Fibroblast of pulmonary artery (primary cell): ENCODE data around the gene LTBP1.
"Not testable (repeated sequence)": the region's sequence is repeated elsewhere in the genome, so short reads cannot be mapped to it uniquely, and the experiment has no call there.

ENCODE experiments used
- DNase-seq: peaks from one replicate; pipeline ENCODE4 v3.0.0-alpha.2; 2010; ENCODE audit warnings: low read depth
- H3K4me3 ChIP-seq: replicated peaks from 2 replicates; pipeline ENCODE4 v1.5.1; 2011; ENCODE audit warnings: low read depth, mild to moderate bottlenecking, control low read depth, low read length, moderate library complexity
- TF ChIP-seq, protein P1 (sequence below): IDR thresholded peaks from 2 replicates; pipeline ENCODE4 v1.5.1; 2011; ENCODE audit warnings: mild to moderate bottlenecking, control low read depth, low read length, inconsistent platforms; ENCODE audit errors: missing control alignments

LTBP1 gene

DNA sequence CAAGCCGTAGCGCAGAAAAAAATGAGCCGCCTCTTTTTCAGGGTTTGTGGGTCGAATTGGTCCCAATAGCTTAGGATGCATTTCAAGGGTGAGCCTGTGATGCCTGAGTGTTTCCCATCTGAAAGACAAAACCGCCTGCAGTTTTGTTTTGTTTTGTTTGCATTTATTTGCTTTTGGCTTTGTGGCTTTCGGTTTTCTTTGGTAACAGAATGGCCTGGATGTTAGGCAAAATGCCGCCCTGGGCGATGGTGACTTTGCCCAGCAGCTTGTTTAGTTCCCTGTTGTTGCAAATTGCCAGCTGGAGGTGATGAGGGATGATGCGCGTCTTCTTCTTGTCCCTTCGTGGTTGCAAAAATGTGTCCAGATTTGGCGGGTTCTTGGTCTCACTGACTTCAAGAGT lies 109.4 kb downstream of the LTBP1 start:
- TF ChIP-seq, protein P1, sequence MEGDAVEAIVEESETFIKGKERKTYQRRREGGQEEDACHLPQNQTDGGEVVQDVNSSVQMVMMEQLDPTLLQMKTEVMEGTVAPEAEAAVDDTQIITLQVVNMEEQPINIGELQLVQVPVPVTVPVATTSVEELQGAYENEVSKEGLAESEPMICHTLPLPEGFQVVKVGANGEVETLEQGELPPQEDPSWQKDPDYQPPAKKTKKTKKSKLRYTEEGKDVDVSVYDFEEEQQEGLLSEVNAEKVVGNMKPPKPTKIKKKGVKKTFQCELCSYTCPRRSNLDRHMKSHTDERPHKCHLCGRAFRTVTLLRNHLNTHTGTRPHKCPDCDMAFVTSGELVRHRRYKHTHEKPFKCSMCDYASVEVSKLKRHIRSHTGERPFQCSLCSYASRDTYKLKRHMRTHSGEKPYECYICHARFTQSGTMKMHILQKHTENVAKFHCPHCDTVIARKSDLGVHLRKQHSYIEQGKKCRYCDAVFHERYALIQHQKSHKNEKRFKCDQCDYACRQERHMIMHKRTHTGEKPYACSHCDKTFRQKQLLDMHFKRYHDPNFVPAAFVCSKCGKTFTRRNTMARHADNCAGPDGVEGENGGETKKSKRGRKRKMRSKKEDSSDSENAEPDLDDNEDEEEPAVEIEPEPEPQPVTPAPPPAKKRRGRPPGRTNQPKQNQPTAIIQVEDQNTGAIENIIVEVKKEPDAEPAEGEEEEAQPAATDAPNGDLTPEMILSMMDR: no peak
- no peak for DNase-seq
- no peak overlapping the region for H3K4me3 ChIP-seq

DNA sequence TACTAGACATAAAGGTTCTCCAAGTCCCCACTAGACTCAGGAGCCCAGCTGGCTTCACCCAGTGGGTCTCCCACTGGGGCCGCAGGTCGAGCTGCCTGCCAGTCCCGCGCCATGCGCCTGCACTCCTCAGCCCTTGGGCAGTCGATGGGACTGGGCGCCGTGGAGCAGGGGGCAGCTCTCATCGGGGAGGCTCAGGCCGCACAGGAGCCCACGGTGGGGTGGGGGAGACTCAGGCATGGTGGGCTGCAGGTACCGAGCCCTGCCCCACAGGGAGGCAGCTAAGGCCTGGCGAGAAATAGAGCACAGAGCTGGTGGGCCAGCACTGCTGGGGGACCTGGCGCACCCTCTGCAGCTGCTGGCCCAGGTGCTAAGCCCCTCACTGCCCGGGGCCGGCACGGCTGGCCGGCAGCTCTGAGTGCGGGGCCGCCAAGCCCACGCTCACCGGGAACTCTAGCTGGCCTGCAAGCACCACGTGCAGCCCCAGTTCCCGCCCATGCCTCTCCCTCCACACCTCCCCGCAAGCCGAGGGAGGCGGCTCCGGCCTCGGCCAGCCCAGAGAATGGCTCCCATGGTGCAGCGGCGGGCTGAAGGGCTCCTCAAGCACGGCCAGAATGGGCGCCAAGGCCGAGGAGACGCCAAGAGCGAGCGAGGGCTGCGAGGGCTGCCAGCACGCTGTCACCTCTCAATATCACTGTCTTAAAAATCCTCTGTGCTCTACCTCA lies 110.7 kb downstream of the LTBP1 start:
- H3K4me3 ChIP-seq, DNase-seq: not testable (repeated sequence)

DNA sequence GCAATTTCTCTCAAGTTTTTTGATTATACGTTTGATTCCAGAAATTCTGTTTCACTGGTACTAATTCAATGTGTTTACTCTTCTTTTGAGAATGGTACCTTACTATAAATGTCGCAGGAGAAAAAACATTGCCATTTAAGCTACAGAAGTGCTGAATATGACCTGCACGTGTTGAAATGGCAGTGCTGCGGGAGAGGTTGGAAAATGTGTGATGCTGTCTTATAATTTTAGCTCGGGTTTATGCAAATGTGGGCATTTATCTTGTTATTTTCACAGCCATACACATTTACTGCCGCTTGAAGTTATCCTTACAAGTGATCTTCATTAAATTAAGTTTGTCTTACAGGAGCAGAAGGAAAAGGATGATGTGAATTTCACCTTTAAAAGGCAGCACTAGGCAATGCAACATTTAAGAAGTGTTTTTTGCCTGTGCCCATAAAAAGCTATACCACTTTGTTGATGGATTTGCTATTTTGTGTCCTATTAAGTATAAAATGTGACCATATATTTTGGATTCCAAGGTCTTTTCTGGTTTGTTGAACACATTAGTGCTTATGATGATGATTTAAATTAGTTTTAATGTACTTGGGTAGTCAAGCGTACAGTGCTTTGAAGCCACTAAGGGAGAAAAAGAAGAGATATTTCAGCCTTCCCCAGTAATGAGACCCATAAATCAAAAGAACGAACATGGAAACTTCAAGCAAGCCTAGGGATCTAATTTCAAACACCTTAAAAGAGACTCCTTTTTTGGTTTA lies 112.1 kb downstream of the LTBP1 start:
- no peak overlapping the region for H3K4me3 ChIP-seq
- no peak for DNase-seq
- TF ChIP-seq, protein P1: no peak

DNA sequence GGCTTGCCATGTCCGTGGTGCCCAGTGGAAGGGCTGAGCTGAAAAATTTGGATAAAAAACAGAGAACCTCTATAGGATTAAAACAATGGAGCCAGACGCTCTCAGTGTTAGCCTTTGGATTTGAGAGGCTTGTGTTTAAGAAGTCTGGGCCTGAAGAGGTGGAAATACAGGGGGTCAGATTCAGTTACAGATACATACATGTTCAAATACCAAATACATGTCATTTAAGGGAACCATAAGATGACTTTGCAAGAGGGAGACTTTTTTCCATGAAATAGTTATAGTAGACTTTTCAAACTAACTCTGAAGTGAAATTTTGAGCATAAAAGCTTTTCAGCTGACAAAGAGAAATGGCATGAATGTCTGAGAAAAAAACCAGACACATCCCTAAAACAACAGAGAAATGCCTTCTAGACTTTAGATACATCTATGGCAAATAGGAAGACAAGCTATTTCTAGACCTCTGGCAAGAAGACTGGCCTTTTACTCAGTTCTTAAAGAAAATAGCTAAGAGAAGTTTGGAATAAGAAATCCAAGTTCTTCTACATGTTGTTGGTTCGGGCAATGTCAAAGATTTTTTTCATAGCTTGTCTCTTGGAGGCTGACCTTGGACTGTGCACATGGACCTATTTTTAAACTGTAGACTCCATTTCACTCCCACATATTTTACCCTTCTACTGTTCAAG lies 112.9 kb downstream of the LTBP1 start:
- TF ChIP-seq, protein P1: no peak
- peak; percentile 16 for DNase-seq
- H3K4me3 ChIP-seq: no peak overlapping the region

DNA sequence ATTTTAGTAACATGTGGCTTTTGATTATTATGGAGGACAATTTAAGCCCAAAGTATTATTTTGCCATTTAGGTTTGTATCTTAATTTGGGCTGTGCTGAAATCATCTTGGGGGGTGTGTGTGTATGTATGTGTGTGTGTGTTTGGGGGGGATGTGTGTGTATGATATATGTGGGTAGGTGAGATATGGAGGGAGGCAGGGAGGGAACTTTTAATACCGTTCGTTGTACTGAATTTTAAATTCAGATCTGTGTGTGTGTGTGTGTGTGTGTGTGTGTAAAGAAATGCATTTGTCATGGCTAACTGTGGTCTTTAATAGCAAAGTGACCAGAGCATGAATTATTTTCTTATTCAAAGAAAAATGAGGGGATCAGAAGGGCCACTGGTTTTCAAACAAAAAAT lies 113.7 kb downstream of the LTBP1 start:
- TF ChIP-seq, protein P1: no peak
- H3K4me3 ChIP-seq: no peak overlapping the region
- DNase-seq: no peak

DNA sequence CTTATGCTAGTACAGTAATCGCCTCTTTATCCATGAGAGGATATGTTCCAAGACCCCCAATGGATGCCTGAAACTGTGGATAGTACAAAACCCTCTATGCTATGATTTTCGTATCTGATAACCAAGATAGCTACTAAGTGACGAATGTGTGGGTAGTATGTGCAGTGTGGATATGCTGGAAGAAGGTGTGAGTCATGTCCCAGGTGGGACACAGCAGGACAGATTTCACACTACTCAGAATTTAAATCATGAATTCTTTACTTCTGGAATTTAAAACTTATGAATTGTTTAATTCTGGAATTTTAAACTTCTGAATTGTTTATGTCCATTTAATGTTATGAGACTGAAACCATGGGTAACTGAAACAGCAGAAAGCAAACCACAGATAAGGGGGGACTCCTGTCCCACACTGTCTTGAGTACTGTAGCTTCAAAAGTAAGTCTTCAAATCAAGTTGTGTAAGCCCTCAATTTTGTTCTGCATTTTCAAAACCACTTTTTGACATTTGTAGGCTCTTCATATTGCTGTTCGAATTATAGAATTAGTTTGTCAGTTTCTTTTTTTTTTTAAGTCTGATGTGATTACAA lies 116.0 kb downstream of the LTBP1 start:
- DNase-seq: peak; percentile 10
- TF ChIP-seq, protein P1: no peak
- no peak overlapping the region for H3K4me3 ChIP-seq

DNA sequence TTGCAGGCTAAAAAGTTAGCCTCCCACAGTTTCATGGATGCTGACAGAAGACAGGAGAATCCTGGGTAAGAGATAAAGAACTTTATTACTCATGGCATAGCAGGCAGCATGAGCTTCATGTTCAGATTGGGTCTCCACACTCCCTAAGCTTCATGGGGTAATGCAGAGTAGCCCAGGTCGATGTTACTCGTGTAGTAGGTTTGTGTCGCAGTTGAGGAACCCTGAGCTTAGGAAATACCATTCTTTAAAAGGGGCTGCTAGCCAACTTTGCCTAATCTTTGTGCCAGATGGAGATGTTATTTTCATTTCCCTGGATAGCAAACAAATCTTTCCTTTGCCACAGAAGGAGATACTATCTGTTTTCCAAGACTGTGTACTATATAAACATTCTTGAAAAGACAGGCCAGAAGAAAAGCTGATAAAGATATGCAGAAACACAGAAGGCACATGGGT lies 117.6 kb downstream of the LTBP1 start:
- DNase-seq: peak; percentile 55
- no peak overlapping the region for H3K4me3 ChIP-seq
- TF ChIP-seq, protein P1: no peak
